Left hindlimb (tissue), 1 donor: ENCODE data around the gene CALD1.

Experiments used
- DNase-seq: peaks from one replicate; pipeline ENCODE4 v3.0.0-alpha.2; 2018

CALD1 gene

DNA sequence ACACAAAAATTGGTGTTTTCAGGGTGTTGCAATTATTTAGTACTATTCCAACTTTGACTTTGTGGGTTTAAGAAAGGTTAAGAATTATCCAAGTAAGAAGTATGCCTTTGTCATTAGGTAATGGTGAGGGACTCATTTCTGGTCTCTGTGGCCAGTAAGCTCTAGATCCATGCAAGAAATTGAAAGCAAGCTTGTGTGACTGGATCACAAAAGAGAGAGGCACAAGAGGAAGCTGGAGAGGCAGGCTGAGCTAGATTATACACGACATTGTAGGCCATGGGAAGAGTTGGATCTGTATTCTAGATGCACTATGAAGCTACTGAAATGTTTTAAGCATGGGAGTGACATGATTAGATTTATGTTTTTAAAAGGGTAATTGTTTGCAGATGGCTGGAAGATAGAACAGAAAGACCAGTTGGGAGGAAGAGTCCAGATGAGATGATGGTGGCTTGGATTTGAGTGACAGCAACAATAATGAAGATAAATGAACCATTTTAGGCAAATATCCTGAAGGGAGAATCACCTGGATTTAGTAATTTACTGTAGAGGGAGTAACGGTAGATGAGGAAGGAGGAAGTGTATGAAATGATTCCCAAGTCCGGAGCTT lies 50.0 kb downstream of the CALD1 start:
- no peak for DNase-seq

DNA sequence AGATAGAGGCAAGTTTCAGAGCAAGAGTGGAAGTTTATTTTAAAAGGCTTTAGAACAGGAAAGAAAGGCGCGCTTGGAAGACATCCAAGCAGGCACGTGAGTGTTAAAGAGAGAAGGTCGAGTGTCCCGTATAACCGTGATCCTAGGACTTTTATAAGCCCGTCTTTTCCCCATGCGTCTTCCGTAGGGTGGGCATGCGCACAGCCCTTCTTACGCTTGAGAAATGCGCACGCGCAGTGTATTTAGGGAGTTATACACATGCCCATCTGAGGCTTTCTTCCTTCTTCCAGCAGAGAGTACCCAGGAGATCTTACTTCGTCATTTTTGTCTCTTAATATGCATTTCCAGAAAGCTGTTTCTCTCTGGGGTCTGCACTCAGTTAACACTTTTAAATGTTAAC lies 52.4 kb downstream of the CALD1 start:
- DNase-seq: no peak

DNA sequence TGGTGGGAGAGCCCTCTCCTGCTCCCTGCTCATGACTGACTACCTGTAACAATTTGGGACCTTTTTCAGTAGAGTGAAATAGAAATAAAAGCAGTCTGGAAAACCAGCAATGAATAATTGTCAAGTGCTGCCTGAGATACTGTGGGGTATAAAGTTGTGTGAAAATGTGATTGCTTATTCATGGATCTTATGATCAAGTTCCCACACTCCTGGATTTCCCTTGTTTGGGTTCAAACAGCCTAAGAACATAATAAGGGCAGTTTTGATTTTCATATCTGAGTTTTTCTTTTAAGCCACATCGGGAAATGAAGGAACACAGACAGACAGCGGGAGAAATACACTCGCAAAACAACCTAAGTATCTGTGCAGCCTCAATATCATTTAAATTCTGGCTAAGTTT lies 52.9 kb downstream of the CALD1 start:
- no peak for DNase-seq

DNA sequence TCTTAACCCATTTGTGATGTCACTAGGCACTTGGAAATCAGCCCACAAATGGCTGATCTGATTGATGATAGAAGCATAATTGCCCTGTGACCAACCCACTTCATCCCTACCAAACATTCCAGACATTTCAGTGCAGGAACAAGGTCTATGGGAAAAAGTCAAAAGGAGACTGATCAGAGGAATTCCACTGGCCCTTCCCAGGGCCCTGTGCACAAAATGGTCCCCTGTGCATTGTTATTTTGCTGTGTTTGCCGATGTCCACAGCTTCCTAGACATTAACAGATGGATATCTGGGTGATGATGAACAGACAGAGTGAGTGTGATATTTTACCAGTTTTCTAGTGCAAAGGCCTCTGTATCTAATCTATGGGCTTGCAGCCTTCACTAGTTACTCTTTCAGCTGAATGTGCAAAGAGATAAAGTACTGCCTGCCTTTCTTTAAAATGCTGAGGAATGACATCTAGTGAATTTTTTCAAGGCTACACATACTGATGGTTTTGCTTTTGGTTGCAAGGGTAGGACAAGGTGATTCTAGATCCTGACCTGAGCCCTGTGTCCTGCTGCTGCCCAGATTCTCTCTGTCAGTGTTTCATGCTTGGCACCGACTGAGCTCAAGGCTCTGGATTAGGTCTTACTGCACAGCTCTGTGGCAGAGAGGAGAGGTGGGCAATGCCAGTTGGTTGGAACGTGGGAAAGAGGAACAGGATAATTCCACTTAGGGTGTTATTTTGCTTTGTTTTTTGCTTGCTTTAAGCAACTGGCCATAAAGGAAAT lies 55.4 kb downstream of the CALD1 start:
- DNase-seq: no peak

DNA sequence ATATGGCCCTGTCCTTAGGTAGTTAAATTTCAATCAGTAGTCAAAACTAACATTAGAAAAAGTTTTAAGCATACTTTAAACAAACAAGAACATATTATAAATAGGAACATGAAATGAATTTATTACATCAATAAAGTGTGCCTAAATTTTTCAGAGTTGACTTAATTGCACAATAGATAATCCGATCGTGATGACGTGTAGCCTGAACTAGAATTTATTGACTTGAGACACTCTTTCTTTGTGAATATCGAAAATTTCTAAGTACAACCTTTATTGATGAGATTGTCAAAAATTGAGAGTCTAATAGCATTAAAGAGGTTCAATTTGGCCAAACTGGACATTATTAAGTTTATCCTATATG lies 56.0 kb downstream of the CALD1 start:
- DNase-seq: no peak

DNA sequence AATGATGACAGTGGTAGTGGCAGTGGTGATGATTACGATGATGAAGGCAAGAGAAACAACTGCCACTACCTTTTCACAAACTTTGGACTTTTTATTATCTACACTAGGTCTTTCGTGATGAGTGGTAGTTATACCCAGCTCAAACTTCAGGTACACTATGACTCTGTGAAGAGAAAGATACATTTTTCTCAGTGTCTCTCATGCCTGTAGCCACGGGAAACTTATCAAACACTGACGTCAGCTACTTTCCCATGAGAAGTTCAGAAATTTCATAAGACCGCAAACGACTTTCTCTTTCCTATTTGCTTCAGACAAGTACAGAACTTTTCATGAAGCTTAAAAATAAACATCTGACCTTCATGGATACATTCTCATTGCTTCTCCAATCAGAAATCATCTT lies 57.0 kb downstream of the CALD1 start:
- no peak for DNase-seq

DNA sequence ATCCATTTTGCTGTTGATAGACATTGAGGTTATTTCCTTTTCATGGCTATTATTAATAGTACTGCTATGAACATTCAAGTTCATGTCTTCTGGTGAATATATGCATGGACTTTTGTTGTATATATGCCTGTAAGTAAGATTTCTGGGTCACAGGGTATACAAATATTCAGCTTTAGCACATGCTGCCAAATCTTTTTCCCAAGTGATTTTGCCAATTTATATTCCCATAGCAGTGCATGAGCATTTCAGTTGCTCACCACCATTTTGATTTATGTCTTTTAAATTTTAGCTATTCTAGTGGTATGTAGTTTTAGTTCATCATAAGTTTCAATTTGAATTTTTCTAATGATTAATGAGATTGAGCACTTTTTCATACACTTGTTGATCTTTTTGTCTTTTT lies 59.9 kb downstream of the CALD1 start:
- no peak for DNase-seq

DNA sequence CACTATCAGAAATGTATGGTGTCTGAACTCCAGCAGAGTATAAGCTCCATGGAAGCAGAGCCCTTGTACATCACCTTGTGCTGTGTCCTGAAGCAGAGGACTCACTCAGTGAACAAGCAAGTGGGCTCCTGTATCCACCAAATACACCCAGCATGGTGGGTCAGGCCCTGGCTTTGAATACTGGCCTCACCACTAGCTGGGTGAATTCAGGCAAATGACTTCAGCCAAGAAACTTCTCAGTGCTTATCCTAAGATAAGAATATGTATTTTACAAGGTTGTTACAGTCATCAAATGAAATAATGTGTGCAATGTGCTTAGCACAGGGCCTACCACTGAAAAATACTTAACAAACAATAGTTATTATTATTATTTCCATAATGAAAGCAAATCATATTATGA lies 62.6 kb downstream of the CALD1 start:
- no peak for DNase-seq

DNA sequence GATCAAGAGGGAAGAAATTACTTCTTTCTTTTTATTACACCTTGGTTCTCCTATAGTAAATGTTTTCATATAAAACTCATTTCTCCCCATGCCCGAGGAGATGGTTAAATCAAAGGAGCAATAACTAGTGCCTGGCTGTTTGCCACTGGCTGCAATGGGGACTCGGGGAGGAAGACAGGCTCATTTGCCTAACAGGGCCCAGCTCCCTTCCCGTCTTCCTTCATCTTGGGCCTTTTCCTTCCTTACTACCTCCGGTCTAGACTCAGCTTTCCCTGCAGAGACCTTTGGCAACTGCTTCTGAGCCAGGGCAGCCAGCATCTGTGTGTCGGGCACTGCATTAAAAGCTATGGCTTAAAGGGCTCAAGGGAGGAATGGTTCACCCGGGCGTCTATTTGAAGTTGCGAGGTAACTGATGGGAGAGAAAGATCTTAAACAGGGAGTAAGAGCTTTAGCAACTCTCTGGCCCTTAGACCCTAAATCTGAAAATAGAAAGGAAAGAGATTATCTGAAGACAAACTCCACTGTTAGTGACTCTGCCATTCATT lies 63.5 kb downstream of the CALD1 start:
- no peak for DNase-seq

DNA sequence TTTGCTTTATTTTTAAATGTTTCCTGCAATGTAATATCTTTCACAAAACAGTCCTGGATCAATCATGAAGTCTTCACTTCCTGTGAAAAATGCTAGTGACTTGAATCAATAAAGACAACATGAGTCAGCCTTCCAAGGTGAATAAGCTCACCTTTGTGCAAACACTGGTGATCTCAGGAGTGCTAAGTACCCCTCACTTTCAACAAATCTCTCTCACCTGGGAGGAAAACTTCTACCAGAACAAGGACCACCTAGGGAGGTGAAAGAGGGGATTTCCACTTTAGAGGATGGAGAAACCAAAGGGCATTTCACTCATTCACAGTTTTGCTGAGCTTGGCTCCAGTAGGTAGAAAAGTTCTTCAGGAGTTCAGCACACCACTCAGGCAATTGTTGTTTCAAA lies 64.8 kb downstream of the CALD1 start:
- no peak for DNase-seq

DNA sequence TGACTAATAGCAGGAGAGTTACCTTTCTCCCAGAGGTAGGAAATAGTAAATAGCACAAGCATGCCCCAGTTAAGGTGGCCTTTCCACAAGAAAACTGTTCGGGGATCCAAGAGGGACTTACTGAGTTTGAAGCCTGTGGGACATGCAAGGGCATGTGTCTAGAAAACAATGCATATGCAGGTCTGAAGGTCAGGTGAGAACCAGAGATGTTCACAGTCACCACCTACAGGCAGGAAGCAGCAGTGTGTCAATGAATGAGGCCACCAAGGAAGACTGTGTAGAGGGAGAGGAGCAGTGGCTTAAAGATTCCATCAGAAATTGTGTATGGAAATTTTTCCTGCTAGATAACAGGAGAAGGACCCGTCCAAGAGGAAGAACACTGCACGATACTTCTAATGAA lies 66.0 kb downstream of the CALD1 start:
- no peak for DNase-seq

DNA sequence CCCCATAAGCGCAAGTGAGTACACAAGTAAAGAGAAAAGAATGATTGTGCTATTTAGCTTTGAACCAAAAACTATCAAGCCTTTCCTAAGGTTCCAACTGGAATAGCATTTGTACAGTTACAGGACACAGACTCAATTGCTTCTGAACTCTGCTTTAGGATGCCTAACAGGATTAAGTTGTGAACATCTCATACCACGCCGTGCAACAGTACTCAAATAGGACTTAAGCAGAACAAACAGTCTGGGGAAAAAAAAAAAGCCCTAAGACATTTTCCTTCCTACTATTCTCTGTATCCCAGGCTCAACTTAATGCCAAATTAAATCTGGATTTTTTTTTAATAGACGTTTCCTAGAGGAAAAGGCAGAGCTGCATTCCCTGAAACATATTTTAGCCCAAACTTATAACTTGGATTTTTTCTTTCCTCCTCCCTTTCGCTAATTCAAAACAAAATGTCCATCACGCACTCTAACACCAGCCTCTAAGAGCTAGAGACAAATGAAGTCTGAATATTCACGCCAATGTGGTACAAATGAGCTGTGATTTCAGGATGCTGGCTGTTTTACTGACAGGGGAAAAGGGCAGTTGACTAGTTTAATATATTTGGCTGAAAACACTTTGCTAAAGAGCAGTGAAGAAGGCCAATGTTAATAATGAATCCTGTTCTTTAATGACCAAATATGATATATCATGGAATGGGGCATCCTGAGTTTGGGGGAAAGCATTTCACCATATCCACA lies 68.6 kb downstream of the CALD1 start:
- no peak for DNase-seq

DNA sequence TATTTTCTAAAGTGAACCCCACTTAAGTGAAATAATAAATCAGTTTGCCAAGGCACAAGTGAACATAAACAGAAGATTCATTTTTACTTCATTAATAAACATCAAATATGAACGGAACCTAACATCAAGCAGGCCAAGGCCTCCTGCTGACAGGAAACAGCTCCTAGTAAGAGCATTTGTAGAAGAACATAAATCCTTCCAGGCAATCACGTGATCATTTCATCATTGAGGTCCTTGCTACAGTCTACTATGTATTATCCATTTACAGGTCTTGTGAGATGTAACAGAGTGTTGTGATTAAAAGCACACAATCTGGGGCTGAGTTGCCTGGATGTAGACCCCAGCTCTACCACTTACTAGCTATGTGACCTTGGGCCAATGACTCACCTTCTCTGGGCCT lies 70.6 kb downstream of the CALD1 start:
- no peak for DNase-seq

DNA sequence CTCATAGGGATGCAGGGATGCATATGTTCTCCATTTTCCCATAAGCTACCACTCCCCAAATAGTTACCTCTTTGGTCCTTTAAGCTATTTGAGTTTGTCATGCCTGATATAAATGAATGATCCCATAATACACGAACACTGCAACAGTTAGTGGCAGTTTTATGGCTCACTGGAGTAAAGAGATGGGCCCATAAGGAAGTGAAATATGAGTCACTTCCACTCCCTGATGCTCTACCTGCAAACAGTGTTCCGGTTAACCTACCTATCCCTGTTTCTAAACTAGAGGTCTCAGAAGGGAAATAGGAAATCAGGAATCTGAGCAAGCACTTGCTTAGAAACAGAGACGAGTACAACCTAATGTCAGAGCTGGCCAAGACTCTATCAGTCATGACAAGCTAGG lies 71.7 kb downstream of the CALD1 start:
- DNase-seq: no peak

DNA sequence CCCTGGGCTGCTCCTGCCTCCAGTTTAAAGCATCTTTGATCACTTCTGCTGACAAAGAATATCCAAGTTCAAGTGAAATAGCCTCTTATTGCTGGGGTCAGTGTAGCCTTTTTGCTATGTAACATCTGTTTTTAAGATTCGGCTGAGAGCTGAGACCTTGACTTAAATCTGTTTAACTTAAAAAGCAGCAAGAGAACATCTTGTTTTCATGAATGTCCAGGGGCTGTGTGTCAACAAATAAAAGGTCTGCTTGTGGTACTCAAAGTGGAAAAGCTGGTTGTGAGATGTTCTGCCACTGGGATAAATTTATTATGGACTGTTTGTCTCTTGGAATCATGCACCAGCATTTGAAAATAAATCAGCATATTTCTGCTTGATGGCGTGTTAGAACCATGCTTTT lies 73.2 kb downstream of the CALD1 start:
- DNase-seq: no peak

DNA sequence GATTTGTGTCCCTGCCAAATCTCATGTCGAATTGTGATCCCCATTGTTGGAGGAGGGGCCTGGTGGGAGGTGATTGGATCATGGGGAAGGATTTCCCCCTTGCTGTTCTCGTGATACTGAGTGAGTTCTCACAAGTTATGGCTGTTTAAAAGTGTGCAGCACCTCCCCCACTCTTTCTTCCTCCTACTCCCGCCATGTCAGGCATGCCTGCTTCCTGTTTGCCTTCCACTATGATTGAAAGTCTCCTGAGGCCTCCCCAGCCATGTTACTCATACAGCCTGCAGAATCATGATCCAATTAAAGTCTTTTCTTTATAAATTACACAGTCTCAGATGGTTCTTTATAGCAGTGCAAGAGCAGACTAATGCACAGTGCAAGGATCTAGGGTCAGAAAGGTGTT lies 75.4 kb downstream of the CALD1 start:
- DNase-seq: peak; percentile 48

DNA sequence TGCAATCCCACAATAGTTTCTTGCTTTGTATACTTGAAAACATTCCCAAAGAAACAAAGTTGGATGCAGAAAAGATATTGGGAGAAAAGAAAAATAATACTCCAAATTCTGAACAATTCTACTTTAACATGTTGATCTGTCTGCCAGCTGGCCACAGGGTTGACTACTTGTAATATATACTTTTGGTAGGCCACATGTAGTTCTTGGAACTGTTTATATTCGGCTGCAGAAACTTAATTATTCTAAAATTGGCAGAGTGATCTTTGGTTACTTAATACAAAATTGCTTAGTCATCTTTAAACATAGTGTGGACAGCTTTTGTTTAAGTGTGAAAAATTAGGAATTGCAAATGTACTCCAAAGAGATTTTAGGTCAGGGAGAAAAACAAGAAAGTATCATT lies 76.0 kb downstream of the CALD1 start:
- no peak for DNase-seq

DNA sequence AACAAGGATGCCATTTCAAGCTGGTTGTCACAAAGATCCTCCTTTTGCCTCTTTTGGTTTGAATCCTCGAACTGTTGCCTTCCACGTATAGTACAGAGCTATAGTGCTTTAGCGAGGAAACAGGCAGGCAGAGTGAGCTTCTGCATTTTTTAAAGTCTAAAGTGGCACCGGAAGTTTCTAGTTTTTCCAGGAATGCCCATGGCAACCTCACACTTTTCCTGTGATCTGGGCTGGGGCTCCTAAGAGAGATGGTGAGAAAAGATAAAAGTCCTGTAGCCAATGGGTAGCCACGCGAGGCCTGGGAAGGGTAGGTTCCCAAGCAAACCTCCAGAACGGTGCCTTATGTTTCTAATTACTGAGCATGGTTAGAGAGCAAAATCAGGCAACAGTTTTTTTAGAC lies 76.7 kb downstream of the CALD1 start:
- DNase-seq: no peak

DNA sequence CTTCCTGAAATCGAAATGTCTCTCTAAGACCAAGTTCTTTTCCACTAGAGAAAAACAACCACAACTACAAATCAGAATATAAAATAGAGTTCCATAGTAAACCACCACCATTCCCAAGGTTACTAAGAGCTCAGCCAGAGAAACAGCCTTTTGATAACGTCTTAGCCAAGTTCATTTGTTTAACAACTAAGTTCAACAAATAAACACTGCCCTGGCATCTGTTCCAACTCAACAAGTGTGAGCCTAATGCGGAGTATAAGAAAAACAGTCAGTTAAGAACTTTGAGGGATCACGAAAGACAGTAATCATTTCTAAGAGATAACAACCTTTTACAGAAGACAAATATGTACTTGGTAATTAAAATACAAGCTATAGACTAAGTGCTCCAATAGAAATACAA lies 77.3 kb downstream of the CALD1 start:
- no peak for DNase-seq

DNA sequence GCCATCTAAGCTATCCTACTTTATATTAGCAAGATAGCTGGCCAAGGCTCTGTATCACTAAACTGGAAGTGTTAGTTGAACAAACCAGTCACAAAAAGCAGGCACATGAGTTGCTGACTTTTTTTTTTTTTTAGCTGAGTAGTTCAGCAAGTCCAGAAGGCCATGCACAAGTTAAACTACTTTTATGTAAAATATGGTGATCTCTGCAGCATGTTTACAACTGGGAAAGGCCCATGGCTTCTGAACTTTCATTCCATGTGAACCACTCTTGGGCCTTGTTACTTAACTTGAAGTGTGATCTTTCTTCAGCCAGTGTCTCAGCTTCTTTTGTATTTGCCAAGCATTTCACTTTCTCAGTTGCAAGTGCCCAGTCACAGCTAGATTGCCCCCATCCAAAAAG lies 78.5 kb downstream of the CALD1 start:
- DNase-seq: no peak

DNA sequence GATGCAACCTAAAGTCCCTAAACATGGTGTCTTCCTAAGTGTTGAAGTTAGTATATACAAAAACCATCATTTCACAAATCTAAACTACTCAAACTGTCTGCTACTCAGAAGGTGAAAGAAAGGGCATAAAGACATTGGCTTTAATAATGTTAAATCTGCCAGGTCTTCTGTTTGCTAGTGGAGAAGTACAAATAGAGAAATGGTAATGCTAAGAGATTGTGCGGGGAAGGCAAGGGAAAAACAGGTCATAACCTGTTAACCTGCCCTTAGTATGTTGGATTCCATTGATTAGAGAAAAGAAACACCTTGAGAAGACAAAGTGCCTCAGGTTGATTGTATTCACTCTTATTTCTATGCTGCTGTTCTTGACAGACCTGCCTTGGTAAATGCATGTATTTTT lies 80.3 kb downstream of the CALD1 start:
- no peak for DNase-seq

DNA sequence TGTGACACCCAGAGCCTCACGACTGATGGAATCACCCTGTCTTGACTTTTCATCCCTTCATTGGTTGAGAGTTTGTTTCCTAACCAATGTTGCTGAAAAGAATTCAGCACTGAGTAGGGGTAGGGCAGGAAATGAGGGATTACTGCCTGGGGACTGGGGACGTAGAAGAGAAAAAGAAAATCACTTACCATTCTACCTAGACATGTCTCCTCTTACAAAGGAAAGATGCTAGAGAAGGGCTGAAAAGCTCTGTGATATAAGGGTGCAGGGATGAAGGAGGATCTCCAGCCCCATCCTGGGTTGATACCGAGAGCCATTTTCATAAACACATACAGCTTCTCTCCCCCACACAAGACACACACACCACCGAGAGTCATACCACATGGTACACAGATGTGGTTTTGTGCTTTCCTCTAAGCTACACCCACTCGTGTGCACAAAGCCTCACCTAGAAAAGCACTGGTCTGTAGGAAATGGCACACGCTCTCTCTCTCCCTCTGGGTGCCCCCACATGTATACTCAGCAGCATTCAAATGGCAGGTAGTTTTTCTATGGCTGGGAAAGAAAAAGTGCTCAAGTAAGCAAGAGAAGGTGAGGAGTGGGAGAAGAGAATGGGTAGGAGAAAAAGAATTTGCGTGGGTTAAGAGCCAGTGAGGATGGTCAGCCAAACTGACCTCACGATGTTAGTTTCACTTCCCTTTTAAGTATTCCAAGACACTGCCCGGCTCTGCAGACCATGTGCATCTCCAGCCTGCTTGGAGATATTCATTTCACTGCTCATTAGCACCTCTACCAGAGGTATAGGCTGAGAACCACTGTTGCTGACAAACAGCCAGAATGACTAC lies 85.8 kb downstream of the CALD1 start:
- DNase-seq: peak; percentile 45

DNA sequence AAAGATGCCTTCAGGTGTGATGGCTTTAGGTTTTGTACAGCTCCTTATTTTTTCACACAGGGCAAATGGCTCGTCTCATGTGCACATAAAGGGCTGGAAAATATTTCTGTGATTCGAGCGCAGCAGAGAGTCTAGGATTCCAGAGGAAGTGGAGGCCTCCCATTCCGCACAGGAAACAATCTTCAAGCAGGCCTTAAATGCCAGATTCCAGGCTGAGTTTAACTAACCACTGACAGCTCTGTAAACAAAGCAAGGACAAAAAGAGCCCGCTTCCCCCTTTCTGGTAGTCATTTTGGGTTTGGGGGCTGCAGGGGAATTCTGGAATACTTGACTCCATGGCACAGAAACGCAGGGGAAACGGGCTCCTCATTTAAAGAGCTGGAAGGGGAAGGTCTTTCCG lies 87.2 kb downstream of the CALD1 start:
- DNase-seq: peak; percentile 75
